Lower leg skin (tissue), 4 donors: Measurements from ENCODE around the gene KCND1. TPM values are rescaled to one million over a fixed set of nuclear protein-coding genes. Genes with fewer than 3 reads are reported as not detected.
"Not testable (repeated sequence)": the region's sequence is repeated elsewhere in the genome, so short reads cannot be mapped to it uniquely, and the experiment has no call there.

Source experiments
- DNase-seq, 2 donors: peaks; one replicate each; pipeline ENCODE4 v3.0.0-alpha.2; 2019; ENCODE audit warnings: low spot score in 2 of 2
- H3K4me3 ChIP-seq: fragments of 200-600 bp; sonication (generic); 2 replicates; pipeline ENCODE4 v1.5.1; 2017; ENCODE audit warnings: mild to moderate bottlenecking, low read depth; ENCODE audit not compliant: poor library complexity, severe bottlenecking
- POLR2A ChIP-seq, 2 donors: fragments of 450-650 bp; IDR thresholded peaks; one replicate each; pipeline ENCODE4 v1.6.1; 2016 to 2017; ENCODE audit warnings: antibody characterized with exemption in 2 of 2, mild to moderate bottlenecking in 1 of 2, moderate library complexity in 1 of 2
- WGBS, 2 donors: methylation state at CpG; one replicate each; pipeline ENCODE4 v1.1.5; 2018; 5-methylcytosine and 5-hydroxymethylcytosine counted together
- intact Hi-C: fragments of 100-400 bp; cut with DNase I; formaldehyde crosslinking; loops from one replicate; pipeline ENCODE4 v1.15.0; 2023; ENCODE audit warnings: low total_unique reads
- total RNA-seq, 4 donors: library from RNA; depleted of rRNA; stranded (reverse); fragments of >200 nt; gene quantifications; one replicate each; pipeline ENCODE4 v1.1.0, GENCODE V29; 2016
- TF ChIP-seq, protein P1 (sequence below), 3 donors: fragments of 450-650 bp; IDR thresholded peaks; one replicate each; pipeline ENCODE4 v1.5.1; 2016; ENCODE audit warnings: antibody characterized with exemption in 3 of 3, mild to moderate bottlenecking in 3 of 3, moderate library complexity in 2 of 3

The KCND1 gene
- total RNA-seq, 4 donors from 2014 or later = 0.08 to 0.72 (median 0.33) TPM

DNA sequence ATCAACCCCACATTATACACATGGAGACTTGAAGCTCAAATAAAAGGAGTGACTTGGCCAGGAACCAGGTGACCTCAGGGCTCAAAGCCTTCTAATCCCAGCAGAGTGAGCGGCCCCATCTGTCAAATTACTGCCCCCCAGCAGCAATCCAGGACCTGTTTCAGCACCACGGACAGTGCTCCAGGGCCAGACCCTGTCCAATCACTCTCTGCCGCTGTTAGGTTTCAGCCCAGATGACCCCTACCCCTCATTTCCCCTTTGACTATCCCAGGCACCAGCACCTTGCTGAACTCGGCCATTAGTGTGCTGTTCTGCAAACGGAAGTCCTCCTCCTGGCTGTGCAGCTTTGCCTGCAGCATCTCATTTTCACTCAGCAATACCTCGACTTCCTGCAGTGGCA, 25.3 kb upstream of the KCND1 start:
- WGBS, 2 donors = 58 to 84% methylated on average over 6 of the region's 6 CpGs
- TF ChIP-seq, protein P1, sequence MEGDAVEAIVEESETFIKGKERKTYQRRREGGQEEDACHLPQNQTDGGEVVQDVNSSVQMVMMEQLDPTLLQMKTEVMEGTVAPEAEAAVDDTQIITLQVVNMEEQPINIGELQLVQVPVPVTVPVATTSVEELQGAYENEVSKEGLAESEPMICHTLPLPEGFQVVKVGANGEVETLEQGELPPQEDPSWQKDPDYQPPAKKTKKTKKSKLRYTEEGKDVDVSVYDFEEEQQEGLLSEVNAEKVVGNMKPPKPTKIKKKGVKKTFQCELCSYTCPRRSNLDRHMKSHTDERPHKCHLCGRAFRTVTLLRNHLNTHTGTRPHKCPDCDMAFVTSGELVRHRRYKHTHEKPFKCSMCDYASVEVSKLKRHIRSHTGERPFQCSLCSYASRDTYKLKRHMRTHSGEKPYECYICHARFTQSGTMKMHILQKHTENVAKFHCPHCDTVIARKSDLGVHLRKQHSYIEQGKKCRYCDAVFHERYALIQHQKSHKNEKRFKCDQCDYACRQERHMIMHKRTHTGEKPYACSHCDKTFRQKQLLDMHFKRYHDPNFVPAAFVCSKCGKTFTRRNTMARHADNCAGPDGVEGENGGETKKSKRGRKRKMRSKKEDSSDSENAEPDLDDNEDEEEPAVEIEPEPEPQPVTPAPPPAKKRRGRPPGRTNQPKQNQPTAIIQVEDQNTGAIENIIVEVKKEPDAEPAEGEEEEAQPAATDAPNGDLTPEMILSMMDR (IDR thresholded peaks at IDR 0.05) = no peak
- no peak for TF ChIP-seq POLR2A (IDR thresholded peaks at IDR 0.05)
- intact Hi-C loops = no loop called here
- DNase-seq = no peak
- H3K4me3 ChIP-seq = no peak overlapping the region

DNA sequence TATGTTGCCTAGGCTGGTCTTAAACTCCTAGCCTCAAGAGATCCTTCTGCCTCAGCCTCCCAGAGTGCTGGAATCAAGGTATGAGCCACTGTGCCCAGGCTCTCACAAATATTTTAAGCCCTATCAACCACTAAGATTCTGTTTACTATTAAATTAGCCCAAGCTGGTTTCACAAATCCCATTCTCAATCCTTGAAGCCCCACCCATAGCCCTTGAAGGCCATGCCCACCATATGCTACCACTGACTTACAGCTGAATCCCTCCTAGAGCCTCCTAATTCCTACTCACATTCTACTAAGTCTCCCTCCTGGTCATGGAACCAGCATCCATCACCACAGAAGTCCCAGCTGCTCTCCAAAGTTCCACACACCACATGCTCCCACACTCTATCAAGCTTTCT, 20.7 kb upstream of the KCND1 start:
- intact Hi-C loops = no loop called here
- H3K4me3 ChIP-seq = no peak overlapping the region
- no peak for TF ChIP-seq POLR2A (IDR thresholded peaks at IDR 0.05)

DNA sequence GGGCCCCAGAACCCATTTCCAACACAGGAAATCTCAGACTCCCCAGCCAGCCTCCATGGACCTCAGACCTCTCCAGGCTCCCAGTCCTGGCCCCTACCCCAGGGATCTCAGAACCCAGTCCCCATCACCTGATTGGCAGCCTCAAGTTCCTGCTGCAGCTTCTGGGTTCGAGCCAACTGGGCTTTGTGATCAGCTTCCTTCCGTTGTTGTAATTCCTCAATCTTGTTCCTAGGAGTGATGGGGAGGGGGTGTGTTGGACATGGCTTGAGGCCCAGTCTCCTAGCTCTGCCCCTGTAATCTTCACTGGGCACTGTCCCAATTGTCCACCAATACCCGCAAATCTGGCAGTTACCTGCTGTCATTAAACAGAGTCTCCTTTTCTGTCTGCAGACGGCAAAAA, 17.8 kb upstream of the KCND1 start:
- intact Hi-C loops = no loop called here
- DNase-seq = no peak
- 75 to 92% methylated on average over 3 to 4 of the region's 4 CpGs for WGBS, 2 donors
- TF ChIP-seq POLR2A (IDR thresholded peaks at IDR 0.05) = no peak
- TF ChIP-seq, protein P1 (IDR thresholded peaks at IDR 0.05) = no peak
- H3K4me3 ChIP-seq = no peak overlapping the region

More for the DNA sequence above, 20.7 kb upstream of the KCND1 start:
- no peak for DNase-seq

DNA sequence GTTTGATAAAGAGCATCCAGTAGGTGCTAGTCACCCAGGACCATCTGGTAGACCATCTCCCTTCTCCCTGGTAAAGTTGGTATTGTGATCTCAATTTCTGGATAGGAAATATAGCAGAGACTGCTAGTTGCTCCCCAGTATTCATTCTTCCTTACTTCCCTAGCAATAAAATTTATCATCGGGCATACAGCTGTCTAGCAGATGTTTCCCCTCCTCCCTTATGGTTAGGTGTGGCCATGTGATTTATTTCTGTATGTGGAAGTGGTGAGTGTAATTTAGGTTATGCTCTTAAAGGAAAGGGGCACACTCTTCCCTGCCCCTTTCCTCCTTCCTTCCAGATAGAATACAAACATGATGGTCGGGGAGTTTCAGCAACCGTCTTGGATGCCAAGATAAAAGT, 12.3 kb upstream of the KCND1 start:
- TF ChIP-seq, protein P1 (IDR thresholded peaks at IDR 0.05) = no peak
- TF ChIP-seq POLR2A (IDR thresholded peaks at IDR 0.05) = no peak
- H3K4me3 ChIP-seq = no peak overlapping the region
- DNase-seq = no peak
- WGBS, 2 donors = 60 to 71% methylated on average over 3 of the region's 3 CpGs
- intact Hi-C loops = no loop called here

DNA sequence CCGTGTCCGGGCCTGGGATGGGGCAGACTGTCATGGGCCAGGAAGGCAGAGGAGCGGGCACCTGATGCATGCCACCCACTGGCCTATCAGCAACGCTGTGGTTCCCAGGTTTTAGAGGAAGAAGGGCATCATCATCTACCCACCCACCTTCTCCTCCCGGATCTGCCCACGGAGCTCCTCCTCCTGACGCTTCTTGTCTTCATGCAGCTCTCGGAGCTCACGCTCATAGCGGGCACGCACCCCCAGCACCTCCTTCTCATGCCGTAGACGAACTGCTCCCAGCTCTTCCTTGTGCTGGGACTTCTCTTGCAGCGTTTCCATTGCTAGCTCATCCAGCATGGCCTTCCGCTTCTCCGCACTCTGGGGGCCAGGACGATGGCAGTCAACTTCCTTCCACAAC, 11.4 kb upstream of the KCND1 start:
- TF ChIP-seq, protein P1 (IDR thresholded peaks at IDR 0.05) = no peak
- TF ChIP-seq POLR2A (IDR thresholded peaks at IDR 0.05) = no peak
- no peak overlapping the region for H3K4me3 ChIP-seq
- intact Hi-C loops = no loop called here
- DNase-seq = no peak
- WGBS, 2 donors = 91 to 92% methylated on average over 12 to 17 of the region's 17 CpGs

DNA sequence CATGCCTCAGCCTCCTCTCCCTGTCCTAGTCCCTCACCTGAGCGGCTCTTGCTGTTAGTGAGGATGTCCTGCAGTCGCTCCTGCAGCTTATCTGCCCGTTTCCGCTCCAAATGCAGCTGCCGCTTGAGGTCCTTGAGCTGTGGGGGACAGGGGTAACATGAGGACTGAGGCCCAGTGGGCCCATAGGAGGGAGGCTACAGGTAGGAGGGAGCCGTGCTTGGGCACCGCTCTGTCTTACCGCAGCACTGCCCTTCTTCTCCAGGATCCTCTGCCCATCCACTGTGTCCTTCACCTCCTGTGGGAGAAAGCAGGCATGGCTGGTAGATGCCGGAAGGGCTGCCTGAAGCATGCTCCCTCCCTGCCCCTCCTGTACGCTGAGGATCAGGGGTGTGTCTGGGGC, 9.5 kb upstream of the KCND1 start:
- DNase-seq = no peak
- no peak for TF ChIP-seq POLR2A (IDR thresholded peaks at IDR 0.05)
- TF ChIP-seq, protein P1 (IDR thresholded peaks at IDR 0.05) = no peak
- intact Hi-C loops = no loop called here
- 86 to 94% methylated on average over 10 of the region's 10 CpGs for WGBS, 2 donors
- H3K4me3 ChIP-seq = no peak overlapping the region

DNA sequence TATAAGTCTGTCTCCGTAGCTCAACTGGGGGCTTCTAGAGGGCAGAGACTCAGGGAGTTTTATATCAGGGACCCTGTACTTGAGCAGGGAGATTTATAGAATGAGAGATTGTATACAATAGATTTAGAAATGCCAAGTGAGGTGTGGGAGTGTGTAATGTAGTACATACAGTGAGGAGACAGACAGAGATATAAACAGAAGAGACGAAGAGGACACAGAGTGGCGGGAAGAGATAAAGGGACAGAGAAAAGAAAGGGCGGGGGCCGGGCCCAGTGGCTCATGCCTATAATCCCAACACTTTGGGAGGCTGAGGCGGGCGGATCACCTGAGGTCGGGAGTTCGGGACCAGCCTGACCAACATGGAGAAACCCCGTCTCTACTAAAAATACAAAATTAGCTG, 8.7 kb upstream of the KCND1 start:
- H3K4me3 ChIP-seq, DNase-seq, intact Hi-C loops: not testable (repeated sequence)
- WGBS, 2 donors = 81 to 90% methylated on average over 10 of the region's 10 CpGs
